CD4-positive, alpha-beta T cell treated with Interleukin-17A for 1 hour (primary cell): Measurements from ENCODE around the gene KLHL28.

ENCODE experiments used
- DNase-seq: peaks from one replicate; pipeline ENCODE4 v3.0.0-alpha.2; 2020

The KLHL28 gene

GRCh38 chr14:44959538-44959937 lies 2.2 kb downstream of the KLHL28 start:
- no peak for DNase-seq

- no peak for DNase-seq
Measured at GRCh38 chr14:44956866-44957265, 4.9 kb downstream of the KLHL28 start.

DNA sequence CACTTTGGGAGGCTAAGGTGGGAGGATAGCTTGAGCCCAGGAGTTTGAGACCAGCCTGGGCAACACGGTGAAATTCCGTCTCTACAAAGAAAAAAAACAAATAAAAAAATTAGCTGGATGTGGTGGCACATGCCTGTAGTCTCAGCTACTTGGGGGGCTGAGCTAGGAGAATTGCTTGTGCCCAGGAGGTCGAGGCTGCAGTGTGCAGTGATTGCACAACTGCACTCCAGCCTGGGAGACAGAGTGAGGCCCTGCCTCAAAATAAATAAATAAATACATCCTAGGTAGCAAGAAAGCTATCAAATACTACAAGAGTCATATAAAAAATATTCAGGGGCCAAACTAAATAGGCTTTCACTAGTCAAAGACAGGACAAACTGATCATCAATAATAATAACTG lies 6.2 kb downstream of the KLHL28 start:
- no peak for DNase-seq

DNA sequence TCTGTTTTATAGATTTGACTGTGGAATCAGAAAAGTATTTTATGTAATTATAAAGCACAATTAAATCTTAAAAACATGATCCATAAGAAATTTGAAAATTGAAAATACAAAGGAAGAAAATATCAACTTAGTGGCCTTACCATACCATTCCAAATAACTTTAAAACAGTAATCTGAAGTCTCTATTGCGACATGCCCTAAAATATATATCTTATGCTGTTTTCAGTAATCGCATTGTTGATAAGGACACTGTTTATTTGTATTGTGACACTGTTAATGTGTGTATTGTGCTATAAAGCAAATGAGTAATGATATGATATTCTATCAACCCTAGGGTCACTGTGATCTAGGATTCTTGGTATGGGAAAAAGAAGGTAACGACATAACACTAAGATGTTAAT lies 7.0 kb downstream of the KLHL28 start:
- no peak for DNase-seq

DNA sequence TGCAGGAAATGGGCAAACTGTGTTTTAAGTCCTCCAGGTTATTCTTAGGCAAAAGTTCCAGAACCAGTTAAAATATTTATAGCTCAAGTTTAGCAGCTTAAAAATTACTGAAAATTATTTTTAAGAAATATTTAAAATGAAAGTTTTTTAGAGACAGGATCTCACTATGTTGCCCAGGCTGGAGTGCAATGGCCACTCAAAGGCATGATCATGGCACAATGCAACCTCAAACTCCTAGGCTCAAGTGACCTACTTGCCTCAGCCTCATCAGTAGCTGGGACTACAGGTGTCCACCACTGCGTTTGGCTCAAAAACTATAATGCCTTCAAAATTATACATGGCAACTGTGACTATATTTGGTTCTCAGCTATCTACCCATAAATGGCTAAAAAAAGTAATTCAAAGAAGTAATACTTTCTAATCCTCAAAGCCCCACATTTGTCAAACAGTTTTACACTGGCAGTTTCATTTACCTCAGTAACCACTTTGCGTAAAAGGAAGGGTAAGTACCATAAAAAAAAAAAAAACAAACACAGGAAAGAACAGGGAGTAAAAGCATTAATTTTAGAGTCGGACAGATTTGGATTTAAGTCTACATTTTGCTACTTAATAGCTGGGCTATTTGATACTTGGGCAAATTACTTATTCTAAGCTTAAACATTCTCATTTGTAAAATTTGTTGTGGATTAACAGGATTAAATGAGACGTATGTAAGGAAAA lies 9.2 kb downstream of the KLHL28 start:
- no peak for DNase-seq

DNA sequence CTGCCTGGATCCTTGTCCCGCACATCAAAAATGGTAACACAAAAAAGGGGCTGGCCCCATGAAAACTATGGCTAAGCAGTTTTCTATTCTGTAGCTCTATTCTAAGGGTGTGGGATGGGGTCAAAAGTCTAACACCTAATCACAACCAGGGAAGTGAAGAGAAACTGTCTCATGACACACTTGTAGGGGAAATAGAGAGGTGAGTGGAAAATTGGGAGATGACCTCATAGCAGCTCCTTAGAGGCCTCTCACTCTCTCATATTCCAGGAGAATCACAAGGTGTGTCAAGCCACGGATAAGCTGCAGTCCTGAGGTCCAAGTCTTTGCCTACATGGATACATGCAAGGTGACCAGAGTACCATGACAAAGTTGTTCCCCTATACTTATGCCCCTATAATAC lies 10.7 kb downstream of the KLHL28 start:
- DNase-seq = no peak

GRCh38 chr14:44945264-44945663 lies 16.5 kb downstream of the KLHL28 start:
- no peak for DNase-seq

- DNase-seq = no peak
Measured at GRCh38 chr14:44944107-44944506, 17.6 kb downstream of the KLHL28 start.

GRCh38 chr14:44942436-44942835 lies 19.3 kb downstream of the KLHL28 start:
- DNase-seq = no peak

- no peak for DNase-seq
Measured at GRCh38 chr14:44941591-44941990, 20.2 kb downstream of the KLHL28 start.

DNA sequence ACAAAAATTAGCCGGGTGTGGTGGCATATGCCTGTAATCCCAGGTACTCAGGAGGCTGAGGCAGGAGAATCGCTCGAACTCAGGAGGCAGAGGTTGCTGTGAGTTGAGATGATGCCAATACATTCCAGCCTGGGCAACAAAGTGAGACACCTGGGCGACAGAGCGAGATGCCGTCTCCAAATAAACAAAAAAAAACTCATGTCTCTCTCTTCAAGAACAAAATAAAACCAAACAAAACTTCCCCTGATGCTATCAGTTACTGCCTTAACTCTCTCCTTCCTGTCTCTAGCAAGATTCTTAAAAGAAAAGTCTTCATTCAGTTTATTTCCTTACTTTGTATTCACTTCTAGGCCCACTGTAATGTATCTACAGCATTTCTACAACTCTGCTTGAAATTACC lies 20.8 kb downstream of the KLHL28 start:
- DNase-seq = peak; percentile 12

- no peak for DNase-seq
Measured at GRCh38 chr14:44940211-44940610, 21.5 kb downstream of the KLHL28 start.

DNA sequence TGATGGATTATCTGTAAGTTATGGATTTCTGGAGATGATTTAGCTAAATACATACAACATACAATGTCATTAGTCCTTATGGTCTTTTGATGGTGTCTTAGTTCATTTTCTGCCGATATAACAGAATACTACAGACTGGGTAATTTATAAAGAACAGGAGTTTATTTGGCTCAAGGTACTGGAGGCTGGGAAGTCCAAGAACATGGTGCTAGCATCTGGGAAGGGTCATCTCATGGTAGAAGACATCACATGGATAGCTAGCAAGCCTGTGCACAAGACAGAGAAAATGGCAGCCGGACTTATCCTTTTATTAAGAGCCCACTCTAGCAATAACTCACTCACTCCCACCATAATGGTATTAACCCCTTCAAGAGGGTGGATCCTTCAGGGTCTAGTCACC lies 24.2 kb downstream of the KLHL28 start:
- no peak for DNase-seq

DNA sequence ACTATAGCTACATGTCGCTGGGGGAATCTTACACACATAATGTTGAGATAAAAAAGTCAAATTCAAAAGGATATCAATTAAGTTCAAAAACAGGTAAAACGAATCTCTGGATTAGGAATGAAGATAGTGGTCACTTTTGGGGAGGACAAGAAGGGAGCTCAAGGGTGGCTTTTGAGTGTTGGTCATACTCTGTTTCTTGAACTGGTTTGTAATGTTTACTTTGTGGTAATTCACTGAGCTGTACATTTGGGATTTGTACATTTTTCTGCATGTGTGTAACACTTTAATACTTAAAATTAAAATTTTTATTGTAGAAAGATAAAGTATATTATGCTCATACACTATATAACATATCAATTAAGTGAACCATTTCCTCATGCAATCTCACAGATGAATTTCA lies 26.6 kb downstream of the KLHL28 start:
- DNase-seq = no peak

DNA sequence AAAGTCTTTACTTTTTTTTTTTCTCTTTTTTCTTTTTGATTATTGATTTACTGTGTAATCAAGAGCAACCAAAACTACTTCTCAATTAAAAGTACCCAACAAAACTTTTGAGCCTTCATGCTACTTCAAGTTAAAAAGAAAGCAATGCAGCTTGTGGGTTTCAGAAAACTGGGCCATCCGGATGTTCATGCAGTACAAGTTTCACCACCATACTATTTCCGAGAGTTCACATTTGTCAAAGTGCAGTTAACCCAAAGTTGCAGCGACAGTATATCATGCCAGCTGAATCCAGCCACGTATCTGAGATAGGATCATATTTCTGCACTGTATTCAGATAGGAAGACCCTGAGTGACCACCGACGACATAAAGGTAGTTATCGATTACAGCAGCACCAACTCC lies 33.0 kb downstream of the KLHL28 start:
- peak; percentile 40 for DNase-seq

- DNase-seq = no peak
Measured at GRCh38 chr14:44914849-44915248, 46.9 kb downstream of the KLHL28 start.

DNA sequence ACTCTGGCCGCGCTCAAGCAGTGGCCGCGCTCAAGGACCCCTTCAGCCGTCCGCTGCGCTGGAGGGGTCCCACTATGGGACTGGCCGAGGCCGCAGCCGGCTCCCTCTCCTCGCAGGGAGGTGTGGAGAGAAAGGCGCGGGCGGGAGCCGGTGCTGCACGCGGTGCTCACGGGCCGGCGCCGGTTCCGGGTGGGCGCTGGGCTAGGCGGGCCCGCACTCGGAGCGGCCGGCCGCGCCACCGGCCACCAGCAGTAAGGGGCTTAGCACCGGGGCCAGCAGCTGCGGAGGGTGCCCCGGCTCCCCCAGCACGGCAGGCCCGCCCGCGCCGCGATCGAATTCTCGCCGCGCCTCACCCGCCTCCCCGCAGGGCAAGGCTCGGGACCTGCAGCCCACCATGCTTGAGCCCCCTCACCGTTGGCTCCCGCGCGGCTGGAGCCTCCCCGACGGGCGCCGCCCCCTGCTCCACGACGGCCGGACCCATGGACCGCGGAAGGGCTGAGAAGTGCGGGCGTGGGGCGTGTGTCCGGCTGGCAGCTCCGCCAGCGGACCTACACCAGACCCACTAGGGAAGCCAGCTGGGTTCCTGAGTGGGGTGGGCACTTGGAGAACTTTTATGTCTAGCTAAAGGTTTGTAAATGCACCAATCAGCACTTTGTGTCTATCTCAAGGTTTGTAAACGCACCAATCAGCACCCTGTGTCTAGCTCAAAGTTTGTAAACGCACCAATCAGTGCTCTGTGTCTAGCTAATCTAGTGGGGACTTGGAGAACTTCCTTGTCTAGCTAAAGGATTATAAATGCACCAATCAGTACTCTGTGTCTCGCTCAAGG lies 49.5 kb downstream of the KLHL28 start:
- no peak for DNase-seq

- DNase-seq = no peak
Measured at GRCh38 chr14:44910821-44911220, 50.9 kb downstream of the KLHL28 start.

- DNase-seq = no peak
Measured at GRCh38 chr14:44901696-44902095, 60.1 kb downstream of the KLHL28 start.

- no peak for DNase-seq
Measured at GRCh38 chr14:44898551-44898950, 63.2 kb downstream of the KLHL28 start.

DNA sequence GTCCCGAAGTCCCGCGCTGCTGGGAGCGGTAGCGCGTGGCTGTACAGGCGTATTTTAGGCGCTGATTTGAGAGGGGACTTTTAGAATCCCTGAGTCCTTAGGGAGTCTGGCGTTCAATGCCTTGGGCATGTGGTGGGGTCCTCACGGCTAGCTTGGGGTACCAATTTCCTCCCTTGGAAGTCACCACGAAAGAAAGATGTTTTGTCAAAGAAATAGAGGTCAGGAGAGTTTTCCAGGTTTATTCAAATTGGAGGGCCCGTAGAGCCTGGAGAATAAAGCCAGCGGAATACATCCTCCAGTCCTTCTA lies 63.9 kb downstream of the KLHL28 start:
- no peak for DNase-seq

DNA sequence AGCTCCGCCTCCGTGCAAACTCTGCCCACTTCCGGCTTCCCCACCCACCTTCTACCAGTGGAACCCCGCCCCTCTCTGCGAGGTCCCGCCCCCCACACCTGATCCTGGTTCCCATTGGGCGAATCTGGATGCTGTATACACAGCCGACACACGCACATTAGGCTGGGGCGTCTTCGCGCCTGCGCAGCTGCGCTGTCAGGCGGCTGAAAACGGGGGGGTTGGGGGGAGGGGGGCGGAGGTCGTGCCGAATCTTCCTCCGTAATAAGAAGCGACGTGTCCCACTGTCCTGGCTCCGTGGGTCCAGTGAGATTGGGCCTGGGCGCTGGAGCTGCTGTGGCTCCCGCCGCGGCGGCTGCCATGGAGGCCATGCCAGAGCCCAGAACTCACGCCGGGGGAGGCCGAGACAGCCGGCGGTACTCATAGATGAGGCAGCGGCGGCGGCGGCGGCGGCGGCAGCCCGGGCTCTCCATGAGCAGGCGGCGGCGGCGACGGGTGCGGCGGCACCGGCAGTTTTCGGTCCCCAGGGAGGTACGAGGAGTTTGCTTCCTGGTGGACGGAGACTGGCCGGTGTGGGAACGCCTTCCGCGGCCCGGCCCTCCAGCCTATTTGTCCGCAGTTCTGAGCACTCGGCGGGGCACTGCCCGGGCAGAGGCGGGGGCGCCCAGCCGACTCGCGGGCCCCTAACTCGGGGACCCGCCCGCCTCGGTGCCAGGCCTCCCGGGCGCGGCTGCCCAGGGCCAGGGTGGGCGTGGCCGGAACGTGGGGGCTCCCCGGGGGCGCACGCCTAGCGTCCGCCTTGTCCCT lies 64.5 kb downstream of the KLHL28 start:
- DNase-seq = peak; percentile 99

DNA sequence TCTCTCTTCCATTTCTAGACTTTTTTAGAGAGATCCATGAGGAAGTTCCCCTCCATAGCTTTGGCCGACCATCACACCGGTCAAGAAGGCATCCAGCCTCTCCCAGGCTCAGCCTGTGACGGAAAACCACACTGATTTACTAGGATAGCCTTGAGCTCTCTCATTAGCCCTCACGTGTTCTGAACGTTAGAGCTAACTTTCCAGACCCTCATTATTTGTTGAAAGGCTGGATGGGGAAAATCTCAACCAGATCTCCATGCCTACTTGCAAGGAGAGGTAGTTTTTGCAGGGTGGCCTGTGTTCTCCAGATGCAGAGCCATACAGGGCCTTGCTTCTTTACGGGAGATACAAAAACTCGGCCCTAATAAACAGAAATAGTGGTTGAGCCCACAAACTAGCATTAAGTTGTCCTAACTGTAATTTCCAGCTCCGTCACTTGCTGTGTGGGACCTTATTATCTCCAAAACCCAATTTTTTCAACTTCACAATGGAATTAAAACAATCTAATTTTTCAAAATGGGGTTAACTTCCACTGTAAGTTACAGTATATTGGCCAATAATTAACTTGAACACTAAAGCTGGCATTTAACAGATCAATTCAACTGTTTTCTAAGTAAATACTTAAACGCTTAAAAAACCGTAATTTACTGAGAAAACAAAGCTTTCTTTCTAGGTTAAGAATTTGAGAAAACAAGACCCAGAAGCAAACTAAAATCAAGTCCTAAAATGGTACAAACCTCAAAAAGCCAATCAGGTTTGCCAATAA lies 65.3 kb downstream of the KLHL28 start:
- DNase-seq = no peak
